Measurements from ENCODE around the gene PGM5.

PGM5 gene

DNA sequence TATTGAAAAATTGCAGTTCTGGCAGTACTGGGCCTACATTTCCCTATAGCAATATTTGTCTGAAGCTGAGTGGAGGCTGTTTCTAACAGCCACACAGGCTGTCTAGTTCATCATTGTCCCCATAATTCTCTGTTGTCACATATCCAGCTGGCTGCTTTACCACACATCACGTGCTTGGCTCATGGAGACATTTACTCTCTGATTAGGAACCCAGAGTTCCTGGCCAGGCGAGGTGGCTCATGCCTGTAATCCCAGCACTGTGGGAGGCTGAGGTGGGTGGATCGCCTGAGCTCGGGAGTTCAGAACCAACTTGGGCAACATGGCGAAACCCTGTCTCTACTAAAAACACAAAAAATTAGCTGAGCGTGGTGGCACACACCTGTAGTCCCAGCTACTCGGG is 81.4 kb downstream of the PGM5 start:
- no peak for DNase-seq (ENCODE audit: low spot score)

GRCh38 chr9:68443624-68444023 is 87.2 kb downstream of the PGM5 start:
- no peak for DNase-seq (ENCODE audit: low spot score)

GRCh38 chr9:68446836-68447235 is 90.4 kb downstream of the PGM5 start:
- DNase-seq (ENCODE audit: low spot score), result no peak

- no peak for DNase-seq (ENCODE audit: low spot score)
Observed at GRCh38 chr9:68447611-68448010, 91.2 kb downstream of the PGM5 start.

DNA sequence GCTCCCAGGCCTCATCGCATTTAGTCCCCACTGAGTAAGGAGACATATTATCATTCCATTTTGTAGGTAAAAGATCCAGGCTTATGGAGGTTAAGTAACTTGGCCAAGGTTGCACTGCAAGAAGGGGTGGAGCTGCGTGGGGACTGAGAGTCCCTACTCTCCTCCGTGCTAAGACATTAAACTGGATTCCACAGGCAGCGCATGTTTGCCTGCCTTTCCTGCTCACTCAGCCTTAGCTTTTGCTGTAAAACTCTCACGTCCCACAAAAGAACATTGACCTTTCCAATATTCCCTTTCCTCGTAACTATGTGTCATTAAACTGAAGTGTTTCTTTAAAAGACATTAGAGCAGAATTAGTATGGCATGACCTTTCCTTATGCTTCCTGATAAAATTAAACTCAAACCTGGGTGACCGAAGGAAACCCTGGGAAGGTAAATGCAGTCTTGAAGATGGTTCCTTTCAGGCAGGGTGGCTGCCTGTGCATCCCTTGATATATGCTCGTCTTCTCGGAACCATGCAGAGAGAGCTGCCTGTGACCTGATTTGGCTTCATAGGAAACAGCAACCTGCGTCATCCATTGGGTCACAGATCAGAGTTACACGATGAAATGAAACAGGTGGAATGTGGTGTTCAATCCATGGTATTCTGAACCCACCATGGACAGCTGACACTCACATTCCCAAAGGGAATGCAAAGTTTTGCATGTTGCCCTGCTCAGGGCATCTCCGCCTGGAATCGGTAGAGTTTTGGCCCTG is 98.3 kb downstream of the PGM5 start:
- no peak for DNase-seq (ENCODE audit: low spot score)

DNA sequence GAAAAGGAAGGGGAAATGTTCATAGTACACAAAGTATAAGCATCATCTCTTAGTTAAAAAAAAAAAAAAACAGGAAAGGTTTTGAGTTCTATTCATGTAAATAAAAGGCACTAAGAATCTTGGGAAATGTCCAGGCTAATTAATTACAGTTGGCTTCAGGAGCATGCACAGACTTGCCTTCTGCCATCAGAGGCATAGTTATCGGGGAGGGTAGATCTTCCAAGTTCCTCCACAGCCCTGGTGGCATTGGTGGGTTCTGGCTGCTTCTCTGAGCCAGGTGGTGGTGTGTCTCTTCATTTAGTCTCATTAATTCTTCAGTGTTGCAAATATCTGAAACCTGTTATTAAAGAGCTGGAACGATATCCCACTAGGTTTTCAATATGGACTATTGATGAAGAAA is 99.0 kb downstream of the PGM5 start:
- no peak for DNase-seq (ENCODE audit: low spot score)

DNA sequence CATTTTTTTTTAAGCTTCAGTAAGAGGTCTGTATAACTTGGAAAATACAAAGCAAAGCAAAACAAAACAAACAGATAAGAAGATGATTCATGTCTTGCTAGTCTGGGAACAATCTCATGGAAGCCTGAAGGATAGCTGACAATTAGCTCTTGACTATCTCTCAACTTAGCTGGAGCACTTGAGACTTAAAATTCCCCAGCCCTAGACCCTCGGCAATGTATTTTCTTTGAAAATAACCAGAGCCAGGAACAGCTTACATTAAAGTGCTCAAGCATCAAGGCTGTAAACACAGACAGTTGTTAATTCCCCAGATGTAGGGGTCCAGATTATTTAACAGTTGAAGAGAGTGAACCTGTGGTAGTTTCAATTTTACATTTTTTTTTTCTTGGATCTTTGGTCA is 101.4 kb downstream of the PGM5 start:
- DNase-seq (ENCODE audit: low spot score), result no peak

GRCh38 chr9:68458918-68459317 is 102.5 kb downstream of the PGM5 start:
- DNase-seq (ENCODE audit: low spot score), result no peak

GRCh38 chr9:68462105-68462775 is 105.8 kb downstream of the PGM5 start:
- DNase-seq (ENCODE audit: low spot score), result no peak

GRCh38 chr9:68470067-68470466 is 113.7 kb downstream of the PGM5 start:
- no peak for DNase-seq (ENCODE audit: low spot score)

- DNase-seq (ENCODE audit: low spot score), result no peak
Observed at GRCh38 chr9:68470634-68471033, 114.2 kb downstream of the PGM5 start.

- DNase-seq (ENCODE audit: low spot score), result no peak
Observed at GRCh38 chr9:68472119-68472518, 115.7 kb downstream of the PGM5 start.

DNA sequence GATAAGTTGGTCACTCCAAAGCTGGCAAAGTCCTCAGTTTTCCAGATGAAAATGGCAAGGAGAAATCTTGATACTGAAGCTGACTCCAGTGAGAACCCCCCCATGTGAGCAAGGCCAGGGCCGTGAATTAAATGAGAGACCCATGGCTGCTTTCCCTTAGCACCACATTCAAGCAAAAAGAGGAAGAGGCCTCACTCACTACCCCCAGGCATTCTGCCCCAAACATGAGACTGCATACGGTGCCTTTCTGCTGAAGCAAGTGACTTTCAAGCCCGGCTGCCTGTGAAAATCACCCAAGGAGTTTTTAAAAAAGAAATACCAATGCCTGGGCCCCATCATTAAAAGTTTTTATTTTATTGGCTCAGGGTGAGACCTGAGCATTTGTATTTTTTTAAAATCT is 117.4 kb downstream of the PGM5 start:
- DNase-seq (ENCODE audit: low spot score), result no peak

GRCh38 chr9:68476422-68476821 is 120.0 kb downstream of the PGM5 start:
- no peak for DNase-seq (ENCODE audit: low spot score)

DNA sequence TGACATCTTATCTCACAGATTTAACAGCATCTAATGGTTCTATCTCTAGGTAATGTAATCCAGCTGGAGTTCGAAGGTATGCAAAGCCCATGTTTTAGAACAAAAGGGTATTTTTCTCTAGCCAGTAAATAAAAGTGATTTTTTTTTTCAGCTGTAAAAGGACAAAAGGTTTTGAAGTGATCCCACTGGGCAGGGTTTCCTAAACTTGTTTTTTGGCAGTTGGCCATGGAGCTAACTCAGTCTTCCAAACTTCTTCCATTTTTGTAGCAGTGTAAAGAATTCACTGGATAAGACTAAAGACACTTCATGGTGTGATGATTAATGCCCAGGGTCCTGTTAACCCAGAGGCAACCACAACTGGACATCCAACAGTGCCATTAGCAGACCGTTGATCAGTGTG is 120.4 kb downstream of the PGM5 start:
- DNase-seq (ENCODE audit: low spot score), result no peak

DNA sequence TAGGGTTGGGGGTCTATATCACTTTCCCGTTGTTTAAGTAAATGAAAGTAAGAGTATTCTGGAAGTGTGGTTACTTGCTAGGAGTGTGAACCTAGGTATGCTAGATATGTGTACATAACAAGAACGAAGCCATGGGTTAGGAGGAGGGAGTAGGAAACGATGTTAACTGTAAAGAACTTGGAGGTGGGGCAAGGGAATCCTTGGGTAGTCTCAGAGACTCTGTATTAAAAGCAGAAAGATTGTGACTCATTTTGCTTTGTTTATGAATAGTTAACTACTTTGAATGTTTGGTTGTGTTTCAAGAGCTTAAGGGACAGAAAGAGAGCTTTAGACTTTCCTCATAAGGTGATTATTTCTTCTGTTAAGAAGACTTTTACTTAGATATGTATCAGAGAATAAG is 124.4 kb downstream of the PGM5 start:
- no peak for DNase-seq (ENCODE audit: low spot score)

DNA sequence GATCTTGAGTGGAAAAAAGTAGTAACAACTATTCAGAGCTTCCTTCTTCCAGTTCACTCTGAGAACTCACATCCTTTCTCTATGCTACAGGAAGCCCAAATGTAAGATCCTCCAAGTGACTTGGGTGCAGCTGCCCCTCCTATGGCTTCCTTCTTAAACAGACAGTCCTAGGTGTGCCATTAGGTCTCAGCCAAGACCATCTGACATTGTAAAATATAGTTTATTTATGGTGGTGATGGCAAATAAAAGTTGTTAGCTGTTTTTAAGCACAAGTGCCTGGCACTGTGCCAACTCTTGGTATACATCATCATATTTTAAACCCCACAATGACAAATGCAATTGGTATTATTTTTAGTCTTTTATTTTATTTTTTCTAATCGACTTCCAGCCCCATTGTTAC is 126.1 kb downstream of the PGM5 start:
- no peak for DNase-seq (ENCODE audit: low spot score)

GRCh38 chr9:68488126-68488525 is 131.7 kb downstream of the PGM5 start:
- DNase-seq (ENCODE audit: low spot score), result no peak

DNA sequence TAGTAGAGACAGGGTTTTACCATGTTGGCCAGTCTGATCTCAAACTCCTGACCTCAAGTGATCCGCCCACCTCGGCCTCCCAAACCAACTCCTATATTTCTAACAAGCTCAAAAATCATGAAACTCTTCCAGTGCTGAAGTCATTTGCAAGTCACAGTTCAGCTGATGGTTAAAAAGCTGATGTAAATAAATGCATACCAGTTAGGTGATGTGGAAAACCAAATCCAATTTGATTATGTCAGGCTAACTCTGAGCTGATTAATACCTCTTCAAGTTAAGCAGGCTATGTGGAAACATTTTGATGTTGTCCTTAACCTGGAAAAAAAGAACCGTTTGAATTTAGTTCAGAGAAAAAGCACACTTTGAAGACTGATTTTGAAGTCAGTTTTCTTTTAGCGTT is 133.2 kb downstream of the PGM5 start:
- no peak for DNase-seq (ENCODE audit: low spot score)

DNA sequence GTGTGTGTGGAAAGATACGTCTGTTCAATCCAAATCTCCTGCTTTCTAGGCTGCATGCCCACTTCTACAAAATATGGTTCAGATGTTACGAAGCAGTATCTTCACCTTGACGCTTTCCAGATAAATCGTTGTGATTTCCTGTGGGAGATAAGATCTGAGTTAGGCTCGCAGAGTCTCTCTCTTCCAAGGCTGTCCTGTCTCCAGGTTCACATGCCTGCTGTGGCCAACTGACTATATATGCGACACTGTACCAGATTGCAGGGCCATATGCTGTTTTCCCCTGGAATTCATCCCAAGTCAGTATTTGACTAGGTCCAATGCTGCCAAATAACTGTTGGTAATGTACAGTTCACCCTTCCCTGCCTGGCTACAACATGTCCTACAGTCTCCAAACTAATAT is 136.4 kb downstream of the PGM5 start:
- DNase-seq (ENCODE audit: low spot score), result no peak

- DNase-seq (ENCODE audit: low spot score), result no peak
Observed at GRCh38 chr9:68493541-68493940, 137.1 kb downstream of the PGM5 start.

- no peak for DNase-seq (ENCODE audit: low spot score)
Observed at GRCh38 chr9:68493958-68494577, 137.7 kb downstream of the PGM5 start.

GRCh38 chr9:68495247-68495646 is 138.8 kb downstream of the PGM5 start:
- DNase-seq (ENCODE audit: low spot score), result no peak

- no peak for DNase-seq (ENCODE audit: low spot score)
Observed at GRCh38 chr9:68496356-68496755, 139.9 kb downstream of the PGM5 start.
